HG02973 (cell line): ENCODE measurements around the gene HAPLN1.

Source experiments
- ATAC-seq: cut with Tn5 transposase; IDR thresholded peaks from one replicate; pipeline ENCODE4 v1.9.1; 2021; ENCODE audit warnings: moderate library complexity; ENCODE audit not compliant: unreplicated experiment

HAPLN1 gene

GRCh38 chr5:83718936-83719495 lies 1.6 kb downstream of the HAPLN1 start:
- ATAC-seq = no peak

- ATAC-seq = peak; percentile 87
Measured at GRCh38 chr5:83718195-83718825, 2.3 kb downstream of the HAPLN1 start.

- no peak for ATAC-seq
Measured at GRCh38 chr5:83715236-83716065, 5.2 kb downstream of the HAPLN1 start.

GRCh38 chr5:83714810-83715209 lies 5.8 kb downstream of the HAPLN1 start:
- no peak for ATAC-seq

- peak; percentile 70 for ATAC-seq
Measured at GRCh38 chr5:83711982-83712601, 8.6 kb downstream of the HAPLN1 start.

GRCh38 chr5:83709973-83710372 lies 10.7 kb downstream of the HAPLN1 start:
- ATAC-seq = no peak

GRCh38 chr5:83708170-83708569 lies 12.5 kb downstream of the HAPLN1 start:
- no peak for ATAC-seq

GRCh38 chr5:83703059-83703458 lies 17.6 kb downstream of the HAPLN1 start:
- ATAC-seq = no peak

- ATAC-seq = no peak
Measured at GRCh38 chr5:83701886-83702285, 18.8 kb downstream of the HAPLN1 start.

- no peak for ATAC-seq
Measured at GRCh38 chr5:83689881-83690280, 30.8 kb downstream of the HAPLN1 start.

- ATAC-seq = no peak
Measured at GRCh38 chr5:83688281-83688680, 32.4 kb downstream of the HAPLN1 start.

GRCh38 chr5:83687124-83687619 lies 33.5 kb downstream of the HAPLN1 start:
- ATAC-seq = no peak

GRCh38 chr5:83686251-83686650 lies 34.4 kb downstream of the HAPLN1 start:
- no peak for ATAC-seq

- ATAC-seq = no peak
Measured at GRCh38 chr5:83683836-83684235, 36.8 kb downstream of the HAPLN1 start.

GRCh38 chr5:83672646-83673045 lies 48.0 kb downstream of the HAPLN1 start:
- ATAC-seq = no peak

GRCh38 chr5:83672158-83672557 lies 48.5 kb downstream of the HAPLN1 start:
- ATAC-seq = no peak

GRCh38 chr5:83665631-83666030 lies 55.0 kb downstream of the HAPLN1 start:
- no peak for ATAC-seq

- ATAC-seq = no peak
Measured at GRCh38 chr5:83662558-83662957, 58.1 kb downstream of the HAPLN1 start.

- no peak for ATAC-seq
Measured at GRCh38 chr5:83657807-83658525, 62.7 kb downstream of the HAPLN1 start.

GRCh38 chr5:83654427-83654994 lies 66.1 kb downstream of the HAPLN1 start:
- ATAC-seq = peak; percentile 43
